HG03095 (cell line): ENCODE data around the gene C10orf120.

Experiments used
- ATAC-seq: cut with Tn5 transposase; IDR thresholded peaks from one replicate; pipeline ENCODE4 v1.9.1; 2021; ENCODE audit warnings: moderate library complexity; ENCODE audit not compliant: unreplicated experiment

Gene C10orf120

GRCh38 chr10:122703483-122704448 lies 4.1 kb upstream of the C10orf120 start:
- ATAC-seq: peak; percentile 66

- no peak for ATAC-seq
Measured at GRCh38 chr10:122702275-122702674, 2.6 kb upstream of the C10orf120 start.

GRCh38 chr10:122701652-122702051 lies 2.0 kb upstream of the C10orf120 start:
- no peak for ATAC-seq

GRCh38 chr10:122696687-122697086 lies 3.0 kb downstream of the C10orf120 start:
- ATAC-seq: no peak

GRCh38 chr10:122692744-122693143 lies 6.9 kb downstream of the C10orf120 start:
- ATAC-seq: no peak

GRCh38 chr10:122689146-122689820 lies 10.4 kb downstream of the C10orf120 start:
- ATAC-seq: no peak

- no peak for ATAC-seq
Measured at GRCh38 chr10:122688293-122688989, 11.2 kb downstream of the C10orf120 start.

- no peak for ATAC-seq
Measured at GRCh38 chr10:122682522-122682921, 17.1 kb downstream of the C10orf120 start.

GRCh38 chr10:122678266-122678665 lies 21.4 kb downstream of the C10orf120 start:
- no peak for ATAC-seq

- ATAC-seq: no peak
Measured at GRCh38 chr10:122675278-122675677, 24.4 kb downstream of the C10orf120 start.

GRCh38 chr10:122674781-122675180 lies 24.9 kb downstream of the C10orf120 start:
- no peak for ATAC-seq

GRCh38 chr10:122673731-122674130 lies 25.9 kb downstream of the C10orf120 start:
- no peak for ATAC-seq

GRCh38 chr10:122673269-122673668 lies 26.4 kb downstream of the C10orf120 start:
- no peak for ATAC-seq

GRCh38 chr10:122672655-122673054 lies 27.0 kb downstream of the C10orf120 start:
- ATAC-seq: no peak

- no peak for ATAC-seq
Measured at GRCh38 chr10:122671355-122671754, 28.3 kb downstream of the C10orf120 start.

GRCh38 chr10:122669842-122670241 lies 29.8 kb downstream of the C10orf120 start:
- no peak for ATAC-seq

- no peak for ATAC-seq
Measured at GRCh38 chr10:122669045-122669444, 30.6 kb downstream of the C10orf120 start.

GRCh38 chr10:122665946-122666345 lies 33.7 kb downstream of the C10orf120 start:
- no peak for ATAC-seq

- ATAC-seq: no peak
Measured at GRCh38 chr10:122665329-122665860, 34.3 kb downstream of the C10orf120 start.

GRCh38 chr10:122664501-122664900 lies 35.1 kb downstream of the C10orf120 start:
- no peak for ATAC-seq

- no peak for ATAC-seq
Measured at GRCh38 chr10:122663516-122664130, 36.0 kb downstream of the C10orf120 start.
